HG03354 (cell line): ENCODE measurements around the gene ALDH3B2.
"Not testable (repeated sequence)": the region's sequence is repeated elsewhere in the genome, so short reads cannot be mapped to it uniquely, and the experiment has no call there.

ENCODE experiments used
- ATAC-seq: cut with Tn5 transposase; IDR thresholded peaks from one replicate; pipeline ENCODE4 v1.9.1; 2021; ENCODE audit warnings: mild to moderate bottlenecking; ENCODE audit not compliant: unreplicated experiment, poor library complexity, severe bottlenecking

Gene ALDH3B2

GRCh38 chr11:67689178-67689577, 14.8 kb upstream of the ALDH3B2 start:
- no peak for ATAC-seq

- no peak for ATAC-seq
Observed at GRCh38 chr11:67687986-67688385, 13.6 kb upstream of the ALDH3B2 start.

GRCh38 chr11:67685641-67686332, 11.4 kb upstream of the ALDH3B2 start:
- ATAC-seq: not testable (repeated sequence)

GRCh38 chr11:67682126-67683034, 8.0 kb upstream of the ALDH3B2 start:
- ATAC-seq: not testable (repeated sequence)

GRCh38 chr11:67680696-67681470, 6.5 kb upstream of the ALDH3B2 start:
- ATAC-seq: no peak

GRCh38 chr11:67675058-67675747, 780 bp upstream of the ALDH3B2 start:
- ATAC-seq: no peak

- no peak for ATAC-seq
Observed at GRCh38 chr11:67673902-67674301, 521 bp downstream of the ALDH3B2 start.

GRCh38 chr11:67673358-67673757, 1.1 kb downstream of the ALDH3B2 start:
- no peak for ATAC-seq

- ATAC-seq: no peak
Observed at GRCh38 chr11:67671211-67671520, 3.3 kb downstream of the ALDH3B2 start.

- no peak for ATAC-seq
Observed at GRCh38 chr11:67670316-67671210, 3.9 kb downstream of the ALDH3B2 start.

GRCh38 chr11:67668192-67668551, 6.3 kb downstream of the ALDH3B2 start:
- no peak for ATAC-seq

- ATAC-seq: no peak
Observed at GRCh38 chr11:67667490-67668191, 6.8 kb downstream of the ALDH3B2 start.

- ATAC-seq: no peak
Observed at GRCh38 chr11:67666676-67667489, 7.5 kb downstream of the ALDH3B2 start.

- ATAC-seq: no peak
Observed at GRCh38 chr11:67666303-67666645, 8.1 kb downstream of the ALDH3B2 start.

- no peak for ATAC-seq
Observed at GRCh38 chr11:67665541-67666302, 8.7 kb downstream of the ALDH3B2 start.

GRCh38 chr11:67664696-67665540, 9.5 kb downstream of the ALDH3B2 start:
- no peak for ATAC-seq
